Measurements from ENCODE around the gene MRGPRD.
"Not testable (repeated sequence)": the region's sequence is repeated elsewhere in the genome, so short reads cannot be mapped to it uniquely, and the experiment has no call there.

MRGPRD gene

DNA sequence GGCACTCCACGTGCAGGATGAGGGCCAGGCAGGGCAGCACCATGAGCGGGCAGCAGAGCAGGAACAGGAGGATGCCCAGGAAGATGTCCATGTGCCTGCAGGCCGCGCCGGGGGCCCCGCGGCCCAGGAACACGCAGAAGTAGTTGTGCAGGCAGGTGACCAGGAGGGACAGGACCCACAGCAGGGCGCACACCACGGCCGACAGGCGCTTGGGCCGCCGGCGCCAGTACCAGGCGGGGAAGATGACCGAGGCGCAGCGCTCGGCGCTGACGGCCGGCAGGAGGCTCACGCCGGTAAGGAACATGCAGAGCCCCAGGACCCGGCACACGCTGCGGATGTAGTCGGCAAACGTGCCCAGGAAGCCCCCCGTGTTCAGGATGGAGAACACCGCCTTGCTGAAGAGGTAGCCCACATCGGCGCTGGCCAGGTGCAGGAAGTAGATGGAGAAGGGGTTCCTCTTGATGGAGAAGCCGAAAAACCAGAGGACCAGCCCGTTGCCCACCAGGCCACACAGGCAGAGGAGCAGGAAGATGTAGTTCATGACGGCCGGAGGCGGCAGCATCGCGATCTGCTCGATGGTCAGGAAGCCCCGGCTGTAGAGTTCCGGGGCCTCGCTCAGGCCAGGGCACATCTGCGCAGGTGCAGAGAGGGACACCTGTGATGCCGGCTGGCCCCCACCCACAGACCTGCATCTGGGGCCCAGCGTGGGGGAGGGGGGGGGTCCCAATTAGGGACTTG lies 25.0 kb upstream of the MRGPRD start:
- DNase-seq: no peak

GRCh38 chr11:69005183-69005630 lies 24.4 kb upstream of the MRGPRD start:
- DNase-seq: no peak

DNA sequence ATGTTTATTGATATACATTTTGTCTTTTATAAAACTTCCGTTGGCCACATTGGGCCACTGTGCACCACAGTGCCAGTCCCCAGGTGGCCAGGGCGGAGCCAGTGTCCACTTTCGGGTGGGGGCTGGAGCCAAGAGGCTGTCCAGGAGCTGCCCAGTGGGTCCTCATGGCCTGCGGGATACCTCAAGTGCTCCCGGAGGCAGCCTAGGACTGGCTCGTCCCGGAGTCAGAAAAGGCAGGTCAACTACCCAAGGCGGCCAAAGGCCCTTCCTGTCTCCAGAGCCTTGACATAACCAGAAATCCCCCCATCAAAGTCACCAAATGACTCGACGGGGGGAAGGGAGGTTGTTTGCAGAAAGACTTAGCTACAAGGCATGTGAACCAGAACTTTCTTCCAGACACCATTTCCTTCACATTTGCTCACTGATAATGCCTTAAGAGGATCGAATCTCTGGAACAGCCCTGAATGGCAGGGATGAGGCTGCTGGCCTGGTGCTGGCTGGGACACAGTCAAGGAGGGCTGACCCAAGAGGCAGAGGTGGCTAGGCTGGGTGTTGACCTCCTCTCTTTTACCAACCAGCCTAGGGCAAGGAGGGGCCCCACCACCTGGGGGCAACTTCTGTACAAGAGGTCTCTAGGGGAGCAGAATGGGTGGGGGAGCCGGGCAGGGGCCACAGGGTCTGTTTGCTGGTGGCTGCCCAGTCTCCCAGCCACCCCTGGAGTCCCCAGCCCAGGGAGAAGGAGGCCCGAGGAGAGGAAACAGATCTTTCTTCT lies 23.8 kb upstream of the MRGPRD start:
- no peak for DNase-seq

GRCh38 chr11:69003866-69004367 lies 23.1 kb upstream of the MRGPRD start:
- DNase-seq: no peak

- DNase-seq: no peak
Observed at GRCh38 chr11:69003301-69003865, 22.6 kb upstream of the MRGPRD start.

- DNase-seq: no peak
Observed at GRCh38 chr11:69002570-69003231, 21.9 kb upstream of the MRGPRD start.

- DNase-seq: no peak
Observed at GRCh38 chr11:69002110-69002569, 21.4 kb upstream of the MRGPRD start.

GRCh38 chr11:69001243-69002081 lies 20.7 kb upstream of the MRGPRD start:
- no peak for DNase-seq

GRCh38 chr11:69000831-69001242 lies 20.1 kb upstream of the MRGPRD start:
- DNase-seq: no peak

GRCh38 chr11:69000391-69000790 lies 19.6 kb upstream of the MRGPRD start:
- DNase-seq: no peak

GRCh38 chr11:68999748-69000355 lies 19.1 kb upstream of the MRGPRD start:
- not testable (repeated sequence) for DNase-seq

GRCh38 chr11:68999093-68999747 lies 18.4 kb upstream of the MRGPRD start:
- DNase-seq: no peak

- no peak for DNase-seq
Observed at GRCh38 chr11:68998390-68998911, 17.7 kb upstream of the MRGPRD start.

- DNase-seq: no peak
Observed at GRCh38 chr11:68997995-68998348, 17.2 kb upstream of the MRGPRD start.

DNA sequence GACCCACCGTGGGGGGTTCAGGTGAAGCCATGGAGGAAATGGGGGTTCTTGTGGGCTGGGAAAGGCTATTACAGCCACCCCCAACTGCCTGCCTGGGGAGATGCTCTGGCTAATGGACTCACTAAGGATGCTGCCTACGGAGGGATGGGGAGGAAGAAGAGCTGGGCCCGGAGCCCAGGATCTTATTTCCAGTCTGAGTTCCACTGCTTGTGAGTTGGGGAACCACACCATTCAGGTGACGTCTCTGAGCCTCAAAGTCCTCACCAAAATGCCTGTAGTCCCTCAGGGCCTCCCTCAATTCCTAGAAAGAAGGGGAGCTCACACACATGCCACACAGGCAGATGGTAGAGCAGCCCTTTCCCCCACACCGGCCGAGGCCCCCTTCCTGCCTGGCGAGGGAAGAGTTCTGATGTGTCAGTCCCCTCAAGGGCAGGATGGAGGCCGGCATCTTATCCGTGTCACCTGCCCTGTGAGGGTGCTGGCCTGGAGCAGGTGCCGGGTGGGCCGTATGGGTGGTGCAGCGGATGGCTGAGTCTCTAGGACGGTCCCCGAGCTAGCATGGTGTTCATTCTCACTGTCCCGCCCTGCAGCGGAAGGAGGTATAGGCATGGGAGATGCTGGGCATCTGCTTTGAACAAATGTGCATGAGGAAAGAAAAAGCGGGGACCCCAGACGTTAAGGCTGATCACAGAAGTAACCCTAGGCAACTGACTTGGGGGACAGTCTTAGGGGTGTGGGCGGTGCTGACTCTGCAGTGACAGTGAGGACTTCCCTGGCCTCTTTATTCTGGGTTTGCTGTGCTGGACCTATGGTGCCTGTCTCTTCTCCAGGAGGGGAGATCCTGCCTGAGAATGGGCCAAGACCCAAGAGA lies 16.6 kb upstream of the MRGPRD start:
- no peak for DNase-seq

- no peak for DNase-seq
Observed at GRCh38 chr11:68996376-68997123, 15.8 kb upstream of the MRGPRD start.

DNA sequence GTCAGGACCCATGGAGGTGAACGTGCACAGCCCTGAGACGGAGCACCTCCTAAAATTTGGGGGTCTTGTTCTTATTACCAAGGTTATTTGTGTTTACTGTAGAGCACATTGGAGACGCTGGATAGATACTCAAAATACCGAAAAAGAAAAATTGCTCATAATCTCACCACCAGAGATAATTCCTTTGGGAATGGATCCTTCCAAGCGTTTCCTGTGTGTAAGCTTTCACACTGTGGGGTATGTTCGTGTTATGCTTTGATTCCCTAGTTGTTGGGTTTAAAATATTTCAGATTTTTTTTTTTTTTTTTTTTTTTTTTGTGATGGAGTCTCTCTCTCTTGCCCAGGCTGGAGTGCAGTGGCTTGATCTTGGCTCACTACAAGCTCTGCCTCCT lies 14.1 kb upstream of the MRGPRD start:
- no peak for DNase-seq

DNA sequence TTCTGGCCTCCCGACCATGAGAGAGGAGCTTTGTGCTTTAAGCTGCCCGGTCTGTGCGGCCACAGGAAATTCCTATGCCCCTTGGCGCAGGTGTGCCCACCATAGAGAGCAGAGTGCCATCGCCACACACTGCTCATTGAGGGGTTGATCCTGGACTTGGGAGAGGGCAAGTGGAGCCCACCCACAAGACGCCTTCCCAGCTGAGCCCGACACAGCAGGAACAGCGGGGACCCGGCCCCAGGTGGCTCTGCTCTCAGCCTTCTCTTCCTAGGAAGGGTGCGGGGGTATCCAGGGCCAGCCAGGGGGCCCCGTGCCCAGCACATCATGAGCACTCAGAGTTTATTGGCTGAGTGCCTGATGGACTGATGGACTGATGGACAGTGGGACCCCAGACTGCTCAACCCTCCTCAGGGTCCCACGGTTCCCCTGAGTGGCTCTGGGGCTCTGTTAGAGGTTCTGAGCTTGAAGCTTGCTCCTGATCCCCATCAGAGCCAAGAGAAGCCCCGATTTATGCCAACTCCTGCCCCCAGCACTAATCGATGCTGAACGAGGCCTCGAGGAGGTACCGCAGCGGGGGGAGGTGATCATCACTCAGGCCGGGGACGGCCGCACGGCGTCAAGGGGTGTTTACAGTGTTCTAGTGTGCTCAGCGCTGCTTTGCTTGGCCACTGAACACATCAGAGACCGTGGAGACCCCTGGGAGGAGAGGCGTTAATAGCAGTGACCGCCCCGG lies 13.5 kb upstream of the MRGPRD start:
- no peak for DNase-seq

All from T-helper 1 cell (primary cell).